Measurements from ENCODE around the gene SGCE. TPM values are rescaled to one million over a fixed set of nuclear protein-coding genes. Genes with fewer than 3 reads are reported as not detected.

The SGCE gene
- total and polyA plus RNA-seq, 10 of the 15 experiments (the other 5 are each of a cell fraction or from before 2014, with no cell fraction given), result 30.5 to 80.1 (median 49.2) TPM

- TF ChIP-seq SKIL (IDR thresholded peaks at IDR 0.05; ENCODE audit: low read depth, poor library complexity, severe bottlenecking) (no peak), EED (IDR thresholded peaks at IDR 0.05; ENCODE audit: low read depth) (no peak), POLR2AphosphoS5 (IDR thresholded peaks at IDR 0.05; ENCODE audit: low read length) (peak; percentile 82), WRNIP1 (IDR thresholded peaks at IDR 0.05; ENCODE audit: borderline replicate concordance, low read depth, low read length) (no peak), RAD21 (IDR thresholded peaks at IDR 0.05; ENCODE audit: insufficient read depth, low read depth, low read length) (peak; percentile 55), POLR2A (IDR thresholded peaks at IDR 0.05; ENCODE audit: low read depth, low read length) (peak; percentile 99), MTA3 (IDR thresholded peaks at IDR 0.05; ENCODE audit: borderline replicate concordance, low read length) (no peak), NFYA (IDR thresholded peaks at IDR 0.05; ENCODE audit: borderline replicate concordance, low read depth, low read length) (no peak), DPF2 (IDR thresholded peaks at IDR 0.05) (no peak), E2F8 (IDR thresholded peaks at IDR 0.05; ENCODE audit: low read depth, partially characterized antibody) (no peak), ZBTB4 (CRISPR knock-in tag; IDR thresholded peaks at IDR 0.05) (no peak), NR2F1 (conservative IDR thresholded peaks at IDR 0.05) (peak; percentile 59), EGR1 (IDR thresholded peaks at IDR 0.05; ENCODE audit: borderline replicate concordance in 1 of 2, low read depth in 2 of 2, low read length in 2 of 2) (peak in 1 of 2 experiments; percentile 75; a peak in 2 of 3 replicates), GATAD2B (conservative IDR thresholded peaks at IDR 0.05; ENCODE audit: low read depth) (no peak), NBN (IDR thresholded peaks at IDR 0.05) (peak; percentile 56; the same call in 1 of the 2 replicates), HDAC2 (IDR thresholded peaks at IDR 0.05) (no peak)
- TF ChIP-seq, protein P1, sequence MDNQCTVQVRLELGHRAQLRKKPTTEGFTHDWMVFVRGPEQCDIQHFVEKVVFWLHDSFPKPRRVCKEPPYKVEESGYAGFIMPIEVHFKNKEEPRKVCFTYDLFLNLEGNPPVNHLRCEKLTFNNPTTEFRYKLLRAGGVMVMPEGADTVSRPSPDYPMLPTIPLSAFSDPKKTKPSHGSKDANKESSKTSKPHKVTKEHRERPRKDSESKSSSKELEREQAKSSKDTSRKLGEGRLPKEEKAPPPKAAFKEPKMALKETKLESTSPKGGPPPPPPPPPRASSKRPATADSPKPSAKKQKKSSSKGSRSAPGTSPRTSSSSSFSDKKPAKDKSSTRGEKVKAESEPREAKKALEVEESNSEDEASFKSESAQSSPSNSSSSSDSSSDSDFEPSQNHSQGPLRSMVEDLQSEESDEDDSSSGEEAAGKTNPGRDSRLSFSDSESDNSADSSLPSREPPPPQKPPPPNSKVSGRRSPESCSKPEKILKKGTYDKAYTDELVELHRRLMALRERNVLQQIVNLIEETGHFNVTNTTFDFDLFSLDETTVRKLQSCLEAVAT (IDR thresholded peaks at IDR 0.05), result no peak
- TF ChIP-seq, protein P2, sequence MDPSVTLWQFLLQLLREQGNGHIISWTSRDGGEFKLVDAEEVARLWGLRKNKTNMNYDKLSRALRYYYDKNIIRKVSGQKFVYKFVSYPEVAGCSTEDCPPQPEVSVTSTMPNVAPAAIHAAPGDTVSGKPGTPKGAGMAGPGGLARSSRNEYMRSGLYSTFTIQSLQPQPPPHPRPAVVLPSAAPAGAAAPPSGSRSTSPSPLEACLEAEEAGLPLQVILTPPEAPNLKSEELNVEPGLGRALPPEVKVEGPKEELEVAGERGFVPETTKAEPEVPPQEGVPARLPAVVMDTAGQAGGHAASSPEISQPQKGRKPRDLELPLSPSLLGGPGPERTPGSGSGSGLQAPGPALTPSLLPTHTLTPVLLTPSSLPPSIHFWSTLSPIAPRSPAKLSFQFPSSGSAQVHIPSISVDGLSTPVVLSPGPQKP (IDR thresholded peaks at IDR 0.05; ENCODE audit: low read depth, low read length), result no peak
Observed at GRCh38 chr7:94655848-94656657, at the start of gene SGCE (continued).

Data from GM12878 (cell line).